HL-60 (cell line): ENCODE data around the gene PNKP.

Experiments used
- DNase-seq, 2 experiments: peaks; one replicate each; pipeline ENCODE4 v3.0.0-alpha.2; 2010 to 2020; ENCODE audit warnings: low read depth in 1 of 2, low spot score in 1 of 2
- H3K27ac ChIP-seq: fragments of 250-450 bp; sonication (Bioruptor Pico); replicated peaks from 2 replicates; pipeline ENCODE4 v1.5.1; 2020; ENCODE audit warnings: mild to moderate bottlenecking, moderate library complexity
- H3K27me3 ChIP-seq: fragments of 250-450 bp; sonication (Bioruptor Pico); 2 replicates; pipeline ENCODE4 v1.5.1; 2021; ENCODE audit warnings: mild to moderate bottlenecking, moderate library complexity; ENCODE audit not compliant: insufficient read depth, poor library complexity, severe bottlenecking
- H3K4me3 ChIP-seq: replicated peaks from 2 replicates; pipeline ENCODE4 v1.5.1; 2011; ENCODE audit warnings: mild to moderate bottlenecking, control low read depth, low read length; ENCODE audit not compliant: insufficient read depth
- CTCF ChIP-seq: IDR thresholded peaks from one replicate; pipeline ENCODE4 v1.5.1; 2011; ENCODE audit warnings: low read length, control low read depth, inconsistent platforms; ENCODE audit not compliant: insufficient read depth
- GABPA ChIP-seq: IDR thresholded peaks from 2 replicates; pipeline ENCODE4 v1.6.1; 2012; ENCODE audit warnings: low read depth
- POLR2AphosphoS5 ChIP-seq: IDR thresholded peaks from 2 replicates; pipeline ENCODE4 v1.6.1; 2012; ENCODE audit warnings: low read depth
- REST ChIP-seq: IDR thresholded peaks from 2 replicates; pipeline ENCODE4 v1.6.1; 2012; ENCODE audit warnings: low read depth; ENCODE audit not compliant: insufficient replicate concordance
- SPI1 ChIP-seq: IDR thresholded peaks from 2 replicates; pipeline ENCODE4 v1.6.1; 2012; ENCODE audit warnings: low read depth, mild to moderate bottlenecking, borderline replicate concordance

Gene PNKP

DNA sequence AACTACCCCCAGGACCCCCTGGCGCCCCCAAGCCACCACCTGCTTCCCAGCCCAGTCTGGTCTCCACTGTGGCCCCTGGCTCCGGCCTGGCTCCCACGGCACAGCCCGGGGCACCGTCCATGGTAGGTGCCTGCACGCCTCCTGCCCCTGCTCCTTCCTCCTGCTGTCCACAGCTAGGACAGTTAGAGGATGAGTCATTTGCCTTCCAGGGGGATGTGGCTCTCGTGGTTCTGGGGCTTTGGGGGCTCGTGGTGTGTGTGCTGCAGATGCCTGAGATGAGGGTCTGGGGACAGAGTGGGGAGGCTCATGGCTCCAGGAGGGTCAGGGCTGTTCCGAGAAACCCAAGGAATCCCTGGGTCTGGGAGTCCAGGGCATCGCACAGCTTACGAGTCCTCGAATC is 36.6 kb downstream of the PNKP start:
- TF ChIP-seq SPI1 (no peak), GABPA (no peak), REST (no peak)
- H3K27ac ChIP-seq = no peak overlapping the region
- no peak for DNase-seq
- H3K27me3 ChIP-seq = no peaks in the 10 kb centered on the region
- H3K4me3 ChIP-seq = no peak overlapping the region

DNA sequence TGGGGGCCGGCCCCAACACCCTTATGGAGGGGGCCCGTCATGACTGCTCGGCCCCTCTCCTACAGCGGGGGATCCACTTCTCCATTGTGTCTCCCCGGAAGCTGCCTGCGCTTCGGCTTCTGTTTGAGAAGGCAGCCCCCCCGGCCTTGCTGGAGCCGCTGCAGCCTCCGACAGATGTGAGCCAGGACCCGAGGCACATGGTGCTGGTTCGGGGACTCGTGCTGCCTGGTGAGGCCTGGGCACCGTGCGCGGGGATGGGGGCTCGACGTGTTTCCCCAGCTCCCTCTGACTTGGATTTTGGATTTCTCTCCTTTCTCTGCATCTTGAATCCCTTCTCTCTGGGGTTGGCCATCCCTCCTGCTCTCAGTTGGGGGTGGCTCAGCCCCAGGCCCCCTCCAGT is 37.7 kb downstream of the PNKP start:
- Histone ChIP-seq H3K4me3 (no peak overlapping the region), H3K27ac (no peak overlapping the region), H3K27me3 (no peaks in the 10 kb centered on the region)
- no peak for DNase-seq
- no peak for TF ChIP-seq CTCF
- no peak for TF ChIP-seq GABPA
- TF ChIP-seq SPI1 = no peak
- no peak for TF ChIP-seq REST
- TF ChIP-seq POLR2AphosphoS5 = no peak

DNA sequence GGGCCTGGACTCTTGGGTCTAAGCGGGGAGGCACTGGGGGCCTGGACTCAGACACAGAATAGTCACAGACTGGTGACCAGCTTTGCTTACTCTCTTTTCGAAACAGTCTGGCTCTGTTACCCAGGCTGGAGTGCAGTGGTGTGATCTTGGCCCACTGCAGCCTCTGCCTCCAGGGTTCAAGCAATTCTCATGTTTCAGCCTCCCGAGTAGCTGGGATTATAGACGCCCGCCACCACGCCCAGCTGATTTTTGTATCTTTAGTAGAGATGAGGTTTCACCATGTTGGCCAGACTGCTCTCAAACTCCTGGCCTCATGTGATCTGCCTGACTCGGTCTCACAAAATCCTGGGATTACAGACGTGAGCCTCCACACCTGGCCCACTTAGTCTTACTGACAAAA is 38.2 kb downstream of the PNKP start:
- H3K4me3 ChIP-seq = no peak overlapping the region
- TF ChIP-seq CTCF = no peak
- TF ChIP-seq GABPA = no peak
- no peak for TF ChIP-seq SPI1
- TF ChIP-seq POLR2AphosphoS5 = no peak
- TF ChIP-seq REST = no peak

DNA sequence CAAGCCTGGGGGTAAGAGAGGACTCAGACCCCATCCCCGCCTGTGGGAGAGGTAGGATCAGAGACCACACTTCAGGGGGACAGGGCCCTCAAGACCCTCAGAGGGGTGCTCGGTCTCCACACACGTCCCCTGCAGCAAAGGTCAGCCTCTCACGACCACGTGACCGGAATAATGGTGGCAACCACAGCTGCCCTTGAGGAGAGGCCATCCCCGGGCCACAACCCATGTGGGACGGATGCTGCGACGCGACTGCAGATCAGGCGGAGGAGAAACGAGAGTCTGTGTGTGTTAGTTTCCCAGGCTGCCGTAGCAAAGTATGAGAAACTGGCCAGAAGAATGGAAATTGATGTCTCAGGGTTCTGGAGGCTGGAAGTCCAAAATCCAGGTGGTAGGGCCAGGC is 40.3 kb downstream of the PNKP start:
- Histone ChIP-seq H3K4me3 (no peak overlapping the region), H3K27me3 (no peaks in the 10 kb centered on the region), H3K27ac (no peak overlapping the region)
- TF ChIP-seq REST = no peak
- TF ChIP-seq GABPA = no peak
- no peak for TF ChIP-seq SPI1
- TF ChIP-seq CTCF = no peak
- no peak for TF ChIP-seq POLR2AphosphoS5
- DNase-seq = no peak

More for the DNA sequence above, 38.2 kb downstream of the PNKP start:
- Histone ChIP-seq H3K27ac (no peak overlapping the region), H3K27me3 (no peaks in the 10 kb centered on the region)
- no peak for DNase-seq
